Tracheal epithelial cell (primary cell): ENCODE data around the gene SNRPA. TPM values are rescaled to one million over a fixed set of nuclear protein-coding genes. Genes with fewer than 3 reads are reported as not detected.

Experiments
- total RNA-seq: library from RNA; depleted of rRNA; stranded (reverse); fragments of >200 nt; gene quantifications from 2 replicates; pipeline ENCODE4 v1.2.1, GENCODE V29; 2014

SNRPA gene
- total RNA-seq: 15.9 and 18.3 TPM in 2 replicates

DNA sequence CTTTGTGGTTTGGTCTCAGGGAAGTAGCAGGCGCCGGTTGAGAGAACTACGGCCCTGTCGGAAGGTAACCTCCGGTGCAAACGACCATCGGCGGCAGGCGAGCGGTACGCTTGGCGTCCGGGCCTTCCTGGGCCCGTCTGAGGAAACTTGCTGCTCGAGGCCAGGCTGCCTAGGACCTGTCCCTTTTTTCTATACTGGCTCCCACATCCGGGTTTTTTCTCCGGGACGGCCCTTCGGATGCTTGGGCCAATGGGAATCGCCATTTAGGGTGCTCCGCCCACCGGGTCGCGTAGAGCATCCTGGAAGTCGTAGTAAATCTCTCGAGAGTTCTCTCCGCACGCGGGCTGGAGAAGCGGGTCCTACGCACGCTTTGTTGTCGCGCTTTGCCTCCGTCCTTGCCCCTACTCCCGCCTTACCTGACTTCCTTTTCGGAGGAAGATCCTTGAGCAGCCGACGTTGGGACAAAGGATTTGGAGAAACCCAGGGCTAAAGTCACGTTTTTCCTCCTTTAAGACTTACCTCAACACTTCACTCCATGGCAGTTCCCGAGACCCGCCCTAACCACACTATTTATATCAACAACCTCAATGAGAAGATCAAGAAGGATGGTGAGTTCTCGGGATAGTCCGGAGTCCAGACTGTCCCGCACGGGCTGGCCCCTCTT, at the start of gene SNRPA:
Gene SNRPA (plus strand): TSS at position 330 of the 664 bp plus-strand sequence. CDS start 206 bp downstream, at position 536.

GRCh38 chr19:40716482-40717324, 34.3 kb upstream of the SNRPA start, which contains the start of the genes COQ8B and ITPKC:
Gene COQ8B, minus strand, starts transcription at chr19:40716886. Its CDS starts 2,254 bp downstream, at chr19:40714632.
Gene ITPKC, plus strand, starts transcription at chr19:40717112. Its CDS starts 24 bp downstream, at chr19:40717136.

GRCh38 chr19:40750058-40750873, 737 bp upstream of the SNRPA start, which contains the start of gene ACTMAP:
Gene ACTMAP, minus strand, starts transcription at chr19:40750477. Its CDS starts 674 bp downstream, at chr19:40749803.

DNA sequence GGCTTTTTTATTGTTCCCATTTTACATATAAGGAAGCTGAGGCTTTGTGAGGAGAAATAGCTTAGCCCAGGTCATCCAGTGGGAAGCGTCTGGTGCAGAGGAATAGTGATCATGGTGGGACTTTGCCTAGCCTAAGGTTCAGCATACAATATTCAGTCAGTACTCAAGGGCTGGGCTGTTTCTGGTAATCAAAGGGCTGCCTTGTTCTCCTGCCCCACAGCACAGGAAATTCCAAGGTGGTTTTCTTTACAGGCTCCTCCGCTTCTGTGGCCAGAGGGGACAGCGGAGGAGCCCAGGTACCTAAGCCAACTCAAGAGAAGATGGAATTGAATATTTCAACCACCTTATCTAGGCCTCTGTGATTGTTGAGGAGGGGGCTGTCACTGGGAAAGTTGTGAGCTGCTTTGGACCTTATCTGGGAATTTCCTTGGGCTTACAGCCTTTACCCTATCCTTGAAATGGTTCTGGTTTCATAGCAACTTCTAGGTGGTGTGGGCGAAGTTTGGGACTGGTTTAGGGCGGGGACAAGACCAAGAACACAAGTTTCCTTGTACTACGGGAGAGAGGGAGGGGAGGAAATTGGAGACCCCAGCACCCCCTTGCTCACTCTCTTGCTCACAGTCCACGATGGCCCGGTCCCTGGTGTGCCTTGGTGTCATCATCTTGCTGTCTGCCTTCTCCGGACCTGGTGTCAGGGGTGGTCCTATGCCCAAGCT, 24.1 kb downstream of the SNRPA start, which contains the start of gene MIA:
Gene MIA (plus strand): TSS at position 606 of the 716 bp plus-strand sequence. CDS start 22 bp downstream, at position 628.

DNA sequence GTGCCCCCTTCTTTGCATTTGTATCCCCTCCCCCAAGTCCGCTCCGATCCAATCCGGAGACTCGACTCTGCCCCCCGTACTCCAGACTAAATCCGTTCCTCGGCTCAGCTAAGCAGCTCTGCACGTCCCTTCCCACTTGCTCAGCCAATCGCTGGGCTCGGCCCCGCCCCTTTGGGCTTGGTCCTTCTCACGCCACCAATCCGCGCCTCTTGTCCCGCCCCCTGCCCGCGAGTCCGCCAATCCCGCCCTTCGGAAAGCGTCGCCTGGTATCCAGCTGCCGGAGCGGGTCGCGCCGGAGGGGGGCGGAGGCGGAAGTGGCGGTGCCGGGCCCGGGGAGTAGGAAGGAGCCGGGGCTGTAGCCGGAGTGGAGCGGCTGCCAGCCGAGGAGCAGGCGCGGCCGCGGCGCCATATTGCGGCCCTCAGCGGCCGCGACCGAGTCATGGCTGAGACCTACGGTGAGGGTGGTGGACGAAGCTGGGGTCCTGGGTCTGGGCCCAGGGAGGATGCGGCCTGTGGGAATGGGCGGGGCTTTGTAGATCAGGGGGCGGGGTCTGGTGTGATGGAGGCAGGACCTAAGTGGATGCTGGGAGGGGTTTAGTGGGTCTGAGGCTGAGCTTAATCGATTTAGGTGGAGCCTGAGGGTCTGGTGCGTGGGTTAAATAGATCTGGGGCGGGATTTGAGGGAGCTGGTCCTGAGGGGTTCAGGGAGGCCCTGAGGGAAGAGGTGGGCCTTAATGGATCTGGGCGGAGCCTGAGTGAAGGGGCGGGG, 27.1 kb downstream of the SNRPA start, which contains the start of gene RAB4B:
Gene RAB4B (plus strand): TSS at position 311 of the 769 bp plus-strand sequence. CDS start 129 bp downstream, at position 440.

DNA sequence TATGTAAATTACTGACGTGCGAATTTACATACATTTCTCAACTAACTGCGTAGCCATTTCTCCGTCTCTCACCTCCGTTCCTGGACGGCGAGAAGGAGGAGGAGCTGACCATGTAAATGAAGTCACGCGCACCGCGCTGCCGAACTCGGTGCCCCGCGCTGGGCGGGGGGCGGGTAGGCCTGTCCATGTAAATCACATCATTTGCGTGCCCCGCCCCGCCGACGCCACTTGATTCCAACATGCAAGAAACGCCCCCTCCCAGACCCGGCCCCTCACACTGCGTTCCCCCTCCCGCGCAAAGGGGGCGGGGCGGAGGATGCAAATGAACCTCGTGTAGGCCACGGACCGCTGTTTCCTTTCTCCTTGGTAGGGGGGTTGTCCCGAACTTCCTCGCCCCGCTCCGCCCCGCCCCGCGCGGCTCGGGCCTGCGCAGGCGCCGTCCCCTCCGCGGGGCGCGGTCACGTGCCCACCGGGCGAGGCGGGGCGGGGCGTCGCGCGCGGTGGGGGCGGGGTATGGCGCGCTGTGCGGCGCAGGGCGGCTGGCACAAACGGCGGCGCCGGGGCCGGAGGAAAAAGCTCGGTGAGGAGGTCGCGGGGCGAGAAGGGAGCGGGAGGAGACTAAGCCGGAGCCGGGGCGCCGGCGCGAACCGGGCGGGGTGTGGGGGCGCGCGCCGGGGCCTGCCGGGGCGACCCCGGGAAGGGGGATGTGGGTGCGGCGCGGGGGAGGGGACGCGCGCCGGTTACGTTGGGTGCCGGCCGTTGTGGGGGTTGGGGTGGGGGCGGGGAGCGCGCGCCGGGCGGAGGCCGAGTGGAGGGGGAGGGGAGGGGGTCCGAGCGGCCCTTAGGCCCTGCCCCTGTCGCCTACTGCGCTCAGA, 47.9 kb downstream of the SNRPA start, which contains the start of gene EGLN2:
Gene EGLN2 (plus strand): TSS at position 509 of the 875 bp plus-strand sequence. CDS start 1,382 bp downstream, outside the sequence.

Other genes with a start within 250 kb of the SNRPA start
- gene SHKBP1, start 174.3 kb upstream of the SNRPA start, total RNA-seq: 22.9 and 32.4 TPM in 2 replicates
- 29.4 and 38.4 TPM in 2 replicates for gene LTBP4, start 149.8 kb upstream of the SNRPA start, total RNA-seq
- gene NUMBL, start 60.6 kb upstream of the SNRPA start, total RNA-seq: 13.9 and 16.9 TPM in 2 replicates
- gene COQ8B, start 34.3 kb upstream of the SNRPA start, total RNA-seq: 21.4 and 26.9 TPM in 2 replicates
- 35.0 and 46.0 TPM in 2 replicates for gene ITPKC, start 34.1 kb upstream of the SNRPA start, total RNA-seq
- gene ACTMAP, start 726 bp upstream of the SNRPA start, total RNA-seq: 0.24 and 0.43 TPM in 2 replicates
- 0.24 and 0.64 TPM in 2 replicates for gene MIA, start 24.3 kb downstream of the SNRPA start, total RNA-seq
- gene RAB4B, start 27.0 kb downstream of the SNRPA start, total RNA-seq: 5.3 and 8.0 TPM in 2 replicates
- gene EGLN2, start 48.0 kb downstream of the SNRPA start, total RNA-seq: 55.4 and 67.5 TPM in 2 replicates
- gene CYP2A6, start 99.2 kb downstream of the SNRPA start, total RNA-seq: not detected in 2 replicates
- gene CYP2A7, start 131.0 kb downstream of the SNRPA start, total RNA-seq: not detected in 2 replicates
- under 0.01 TPM in 1 of 2 replicates, not detected in the other for gene CYP2B6, start 240.1 kb downstream of the SNRPA start, total RNA-seq